RPMI8226 (cell line): ENCODE data around the gene AVPR2.

ENCODE experiments used
- DNase-seq: peaks from one replicate; pipeline ENCODE4 v3.0.0-alpha.2; 2015

The AVPR2 gene

GRCh38 chrX:153886915-153887314, 17.6 kb upstream of the AVPR2 start:
- no peak for DNase-seq

- DNase-seq, result no peak
Observed at GRCh38 chrX:153887385-153887784, 17.1 kb upstream of the AVPR2 start.

GRCh38 chrX:153888344-153888743, 16.1 kb upstream of the AVPR2 start:
- no peak for DNase-seq

- no peak for DNase-seq
Observed at GRCh38 chrX:153889123-153889522, 15.3 kb upstream of the AVPR2 start.

GRCh38 chrX:153897899-153898298, 6.6 kb upstream of the AVPR2 start:
- DNase-seq, result no peak

- DNase-seq, result peak; percentile 84
Observed at GRCh38 chrX:153900831-153901752, 3.4 kb upstream of the AVPR2 start.

GRCh38 chrX:153901753-153902140, 2.7 kb upstream of the AVPR2 start:
- no peak for DNase-seq

- no peak for DNase-seq
Observed at GRCh38 chrX:153902385-153902784, 2.1 kb upstream of the AVPR2 start.

- peak; percentile 33 for DNase-seq
Observed at GRCh38 chrX:153903238-153903980, 1.1 kb upstream of the AVPR2 start.

GRCh38 chrX:153905481-153906095, 1.1 kb downstream of the AVPR2 start:
- no peak for DNase-seq

GRCh38 chrX:153906126-153906917, 1.8 kb downstream of the AVPR2 start:
- no peak for DNase-seq

GRCh38 chrX:153907456-153907855, 3.0 kb downstream of the AVPR2 start:
- no peak for DNase-seq

- DNase-seq, result no peak
Observed at GRCh38 chrX:153908219-153908860, 3.9 kb downstream of the AVPR2 start.

GRCh38 chrX:153909024-153909979, 4.8 kb downstream of the AVPR2 start:
- DNase-seq, result no peak

GRCh38 chrX:153909980-153910360, 5.5 kb downstream of the AVPR2 start:
- no peak for DNase-seq

GRCh38 chrX:153910446-153910845, 6.0 kb downstream of the AVPR2 start:
- DNase-seq, result no peak

- DNase-seq, result no peak
Observed at GRCh38 chrX:153911798-153912197, 7.3 kb downstream of the AVPR2 start.

GRCh38 chrX:153913211-153913610, 8.7 kb downstream of the AVPR2 start:
- DNase-seq, result no peak

GRCh38 chrX:153913701-153914100, 9.2 kb downstream of the AVPR2 start:
- DNase-seq, result no peak

GRCh38 chrX:153917869-153918268, 13.4 kb downstream of the AVPR2 start:
- no peak for DNase-seq

GRCh38 chrX:153919281-153919680, 14.8 kb downstream of the AVPR2 start:
- DNase-seq, result no peak
